ENCODE measurements around the gene PTPRN2. TPM values are rescaled to one million over a fixed set of nuclear protein-coding genes. Genes with fewer than 3 reads are reported as not detected.

PTPRN2 gene
- total and polyA plus RNA-seq, 8 donors = 12.2 to 49.2 (median 31.8) TPM

DNA sequence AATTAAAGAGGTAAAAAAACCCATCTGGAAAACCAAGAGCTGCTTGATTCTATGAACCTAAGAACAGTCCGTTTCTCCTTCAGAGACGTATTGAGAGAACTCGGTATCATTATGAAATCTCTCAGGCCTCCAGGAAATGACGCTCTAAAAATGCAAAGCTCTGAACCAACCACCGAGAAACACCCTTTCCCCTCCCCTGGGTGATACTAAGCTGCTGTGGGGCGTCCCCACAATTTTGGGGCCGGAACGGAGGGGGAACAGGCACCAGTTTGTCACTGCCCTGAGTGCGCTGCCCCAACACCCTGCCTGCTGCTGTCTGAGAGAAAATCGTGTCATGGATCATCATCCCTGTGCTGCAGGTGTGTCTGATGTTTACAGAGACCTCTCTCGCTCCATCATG is 741.4 kb downstream of the PTPRN2 start:
- DNase-seq = no peak
- no peaks in the 10 kb centered on the region for H3K4me1 ChIP-seq
- 80 to 81% methylated on average over 11 of the region's 11 CpGs for WGBS, 2 donors
- TF ChIP-seq, protein P1, sequence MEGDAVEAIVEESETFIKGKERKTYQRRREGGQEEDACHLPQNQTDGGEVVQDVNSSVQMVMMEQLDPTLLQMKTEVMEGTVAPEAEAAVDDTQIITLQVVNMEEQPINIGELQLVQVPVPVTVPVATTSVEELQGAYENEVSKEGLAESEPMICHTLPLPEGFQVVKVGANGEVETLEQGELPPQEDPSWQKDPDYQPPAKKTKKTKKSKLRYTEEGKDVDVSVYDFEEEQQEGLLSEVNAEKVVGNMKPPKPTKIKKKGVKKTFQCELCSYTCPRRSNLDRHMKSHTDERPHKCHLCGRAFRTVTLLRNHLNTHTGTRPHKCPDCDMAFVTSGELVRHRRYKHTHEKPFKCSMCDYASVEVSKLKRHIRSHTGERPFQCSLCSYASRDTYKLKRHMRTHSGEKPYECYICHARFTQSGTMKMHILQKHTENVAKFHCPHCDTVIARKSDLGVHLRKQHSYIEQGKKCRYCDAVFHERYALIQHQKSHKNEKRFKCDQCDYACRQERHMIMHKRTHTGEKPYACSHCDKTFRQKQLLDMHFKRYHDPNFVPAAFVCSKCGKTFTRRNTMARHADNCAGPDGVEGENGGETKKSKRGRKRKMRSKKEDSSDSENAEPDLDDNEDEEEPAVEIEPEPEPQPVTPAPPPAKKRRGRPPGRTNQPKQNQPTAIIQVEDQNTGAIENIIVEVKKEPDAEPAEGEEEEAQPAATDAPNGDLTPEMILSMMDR (IDR thresholded peaks at IDR 0.05) = no peak
- no peaks in the 10 kb centered on the region for H3K27me3 ChIP-seq
- H3K9me3 ChIP-seq = no peaks in the 10 kb centered on the region
- ATAC-seq = no peak
- no peak overlapping the region for H3K27ac ChIP-seq
- no peaks in the 10 kb centered on the region for H3K36me3 ChIP-seq
- no peak for FAIRE-seq
- no peak overlapping the region for H3K4me3 ChIP-seq
- intact Hi-C loops (cut with DNase I) = no loop called here

DNA sequence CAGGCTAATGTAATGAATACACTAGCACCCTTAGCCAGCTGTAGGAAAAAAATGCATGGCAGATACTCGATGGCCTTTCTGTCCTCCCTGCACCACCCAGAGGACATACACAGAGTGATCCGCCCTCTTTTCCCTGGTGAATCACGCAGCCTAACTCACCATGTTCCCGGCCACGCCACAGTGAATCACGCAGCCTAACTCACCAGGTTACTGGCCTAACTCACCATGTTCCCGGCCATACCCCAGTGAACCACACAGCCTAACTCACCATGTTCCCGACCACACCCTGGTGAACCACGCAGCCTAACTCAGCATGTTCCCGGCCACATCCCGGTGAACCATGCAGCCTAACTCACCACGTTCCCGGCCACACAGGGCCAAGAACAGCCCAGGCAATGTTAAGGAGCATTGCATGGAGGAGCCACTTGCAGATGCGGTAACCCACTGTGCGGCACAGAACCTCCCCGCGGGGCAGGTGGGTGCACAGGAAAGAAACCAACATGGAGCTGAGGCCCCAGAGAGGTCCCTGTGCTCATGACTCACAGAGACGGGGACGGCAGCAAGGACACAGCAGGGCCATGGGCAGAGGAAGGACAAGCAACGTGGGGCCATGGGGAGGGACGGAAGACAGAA is 742.3 kb downstream of the PTPRN2 start:
- TF ChIP-seq, protein P1 (IDR thresholded peaks at IDR 0.05) = no peak
- H3K27ac ChIP-seq = no peak overlapping the region
- intact Hi-C loops (cut with DNase I) = no loop called here
- H3K4me3 ChIP-seq = no peak overlapping the region
- 90 to 94% methylated on average over 21 of the region's 21 CpGs for whole genome bisulfite sequencing, 2 donors
- H3K36me3 ChIP-seq = no peaks in the 10 kb centered on the region
- H3K9me3 ChIP-seq = no peaks in the 10 kb centered on the region
- no peak for ATAC-seq
- no peak for DNase-seq
- FAIRE-seq = no peak
- H3K27me3 ChIP-seq = no peaks in the 10 kb centered on the region
- no peaks in the 10 kb centered on the region for H3K4me1 ChIP-seq

DNA sequence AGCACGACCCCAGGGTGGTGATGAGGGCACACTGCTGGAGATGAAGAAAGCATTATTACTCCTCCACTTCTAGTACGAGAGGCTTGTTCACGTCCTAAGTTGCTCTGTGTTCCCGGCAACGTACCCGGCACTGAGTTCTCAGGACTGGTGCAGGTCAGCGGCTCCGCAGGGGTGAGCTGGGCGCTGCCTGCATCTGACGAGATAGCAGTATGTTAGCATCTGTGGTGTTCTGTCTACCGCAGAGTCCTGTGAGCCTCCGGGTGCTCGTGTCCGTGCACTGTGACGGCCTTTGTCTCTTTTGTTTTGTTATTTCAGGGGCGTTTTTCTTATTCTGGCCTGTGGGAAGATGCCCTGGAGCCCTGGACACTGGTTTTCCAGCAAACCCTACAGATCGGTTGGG is 743.0 kb downstream of the PTPRN2 start:
- ATAC-seq (no peak), DNase-seq (no peak), FAIRE-seq (no peak)
- Histone ChIP-seq H3K9me3 (no peaks in the 10 kb centered on the region), H3K27ac (no peak overlapping the region), H3K36me3 (no peaks in the 10 kb centered on the region), H3K4me3 (no peak overlapping the region), H3K4me1 (no peaks in the 10 kb centered on the region), H3K27me3 (no peaks in the 10 kb centered on the region)
- WGBS, 2 donors = 88 to 90% methylated on average over 17 of the region's 17 CpGs
- TF ChIP-seq, protein P1 (IDR thresholded peaks at IDR 0.05) = no peak
- intact Hi-C loops (cut with DNase I) = no loop called here

DNA sequence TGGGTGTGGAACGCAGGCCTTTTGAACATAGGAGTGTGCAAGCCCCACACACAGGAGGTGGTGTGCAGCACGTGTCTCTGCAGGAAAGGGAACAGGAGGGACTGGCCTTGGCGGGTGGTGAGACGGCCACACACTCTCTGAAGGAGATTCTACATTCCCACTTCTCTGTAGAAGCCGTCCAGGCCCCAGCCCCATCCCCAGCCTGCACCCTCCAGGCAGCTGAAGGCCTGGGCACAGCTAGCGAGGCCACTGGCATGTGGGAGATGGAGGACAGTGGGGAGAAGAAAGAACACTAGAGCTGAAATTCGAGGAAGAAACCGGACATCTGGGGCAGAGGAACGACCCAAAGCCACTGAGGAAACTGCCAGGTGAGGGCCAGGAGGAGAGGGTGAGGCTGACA is 743.5 kb downstream of the PTPRN2 start:
- no peak for DNase-seq
- TF ChIP-seq, protein P1 (IDR thresholded peaks at IDR 0.05) = no peak
- no peak for FAIRE-seq
- Histone ChIP-seq H3K27me3 (no peaks in the 10 kb centered on the region), H3K27ac (no peak overlapping the region), H3K4me3 (no peak overlapping the region), H3K36me3 (no peaks in the 10 kb centered on the region), H3K4me1 (no peaks in the 10 kb centered on the region), H3K9me3 (no peaks in the 10 kb centered on the region)
- no peak for ATAC-seq
- intact Hi-C loops (cut with DNase I) = no loop called here
- WGBS, 2 donors = 84 to 86% methylated on average over 9 of the region's 9 CpGs

DNA sequence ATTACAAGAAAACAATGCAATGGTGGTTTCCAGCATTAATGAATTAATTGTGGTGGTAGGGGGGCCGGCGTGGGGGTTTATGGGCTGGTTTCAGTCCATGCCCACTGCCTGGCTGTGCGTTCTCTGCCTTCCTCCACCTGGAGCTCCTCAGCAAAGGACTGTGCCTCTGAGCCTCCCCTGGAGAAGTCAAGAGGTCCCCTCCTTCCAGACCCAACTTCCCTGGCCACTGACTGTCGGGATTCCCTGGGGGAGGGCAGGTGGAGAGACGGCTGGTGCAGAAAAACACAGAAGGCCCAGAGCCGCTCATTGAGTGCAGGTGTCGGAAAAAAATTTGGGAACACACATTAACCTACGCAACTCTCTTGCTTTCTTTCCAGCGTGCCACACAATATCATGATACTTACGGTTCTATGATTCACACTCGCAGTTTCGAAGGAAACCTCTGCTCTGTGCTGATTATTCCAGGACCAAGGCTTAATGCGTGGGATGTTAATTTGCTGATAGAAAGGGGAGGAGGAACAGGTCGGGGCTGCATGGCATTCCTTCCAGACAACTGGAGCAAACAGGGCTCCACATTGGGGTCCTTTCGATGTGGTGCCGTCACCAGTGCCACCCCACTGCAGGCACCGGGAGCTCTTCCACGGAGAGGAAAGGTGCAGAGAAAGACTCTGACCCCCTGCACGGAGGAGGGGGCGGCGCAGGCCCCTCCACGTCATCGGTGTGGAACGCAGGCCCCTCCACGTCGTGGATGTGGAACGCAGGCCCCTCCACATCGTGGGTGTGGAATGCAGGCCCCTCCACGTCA is 744.1 kb downstream of the PTPRN2 start:
- H3K27ac ChIP-seq = no peak overlapping the region
- FAIRE-seq (no peak), ATAC-seq (no peak), DNase-seq (no peak)
- intact Hi-C loops (cut with DNase I) = no loop called here
- TF ChIP-seq, protein P1 (IDR thresholded peaks at IDR 0.05) = no peak
- H3K36me3 ChIP-seq = no peaks in the 10 kb centered on the region
- WGBS, 2 donors = 88 to 92% methylated on average over 28 to 29 of the region's 29 CpGs
- no peak overlapping the region for H3K4me3 ChIP-seq
- no peaks in the 10 kb centered on the region for H3K9me3 ChIP-seq
- H3K27me3 ChIP-seq = no peaks in the 10 kb centered on the region
- no peaks in the 10 kb centered on the region for H3K4me1 ChIP-seq
